IMR-90 (cell line): Measurements from ENCODE around the gene SCD. TPM values are rescaled to one million over a fixed set of nuclear protein-coding genes. Genes with fewer than 3 reads are reported as not detected.

Source experiments
- ATAC-seq: fragments of 200-7000 bp; cut with Tn5 transposase; 2 replicates; pipeline ENCODE4 v1.9.1; 2020; ENCODE audit warnings: low read depth, mild to moderate bottlenecking, moderate library complexity
- BruUV-seq: library from RNA; stranded (reverse); fragments of 400-500 nt; replicated peaks from 2 replicates; lab custom pipeline; 2021; lab: Mats Ljungman, UMichigan
- CTCF ChIA-PET: fragments of 300-600 bp; formaldehyde crosslinking; extraction: SDS; loops from one replicate; lab custom pipeline; 2021; ENCODE audit warnings: antibody characterized with exemption; lab: Yijun Ruan, JAX
- POLR2A ChIA-PET: fragments of 300-600 bp; sonication (Branson Sonifier 250); formaldehyde crosslinking; loops from one replicate; lab custom pipeline; 2022; ENCODE audit warnings: antibody characterized with exemption; ENCODE audit not compliant: unreplicated experiment; lab: Charles Lee
- DNase-seq: peaks from one replicate; pipeline ENCODE4 v3.0.0; 2013
- H2AFZ ChIP-seq: replicated peaks from 2 replicates; pipeline ENCODE3; 2013; ENCODE audit warnings: low read length, mild to moderate bottlenecking; ENCODE audit not compliant: poor library complexity
- H2AK5ac ChIP-seq: 2 replicates; pipeline ENCODE4 v1.6.1; 2013; ENCODE audit warnings: low read depth, low read length, inconsistent platforms
- H2AK9ac ChIP-seq: replicated peaks from 2 replicates; pipeline ENCODE3; 2013; ENCODE audit warnings: mild to moderate bottlenecking, low read depth, low read length, moderate library complexity; ENCODE audit not compliant: poor library complexity
- H2BK120ac ChIP-seq: 2 replicates; pipeline ENCODE4 v1.6.1; 2013; ENCODE audit warnings: low read depth, low read length, inconsistent platforms
- H2BK15ac ChIP-seq: 3 replicates; pipeline ENCODE4 v1.6.1; 2013; ENCODE audit warnings: low read depth, low read length, inconsistent platforms
- H2BK20ac ChIP-seq: 2 replicates; pipeline ENCODE4 v1.6.1; 2013; ENCODE audit warnings: low read depth, mild to moderate bottlenecking, inconsistent platforms, low read length, moderate library complexity
- H2BK5ac ChIP-seq: 2 replicates; pipeline ENCODE4 v1.6.1; 2013; ENCODE audit warnings: mild to moderate bottlenecking, low read depth, low read length, inconsistent platforms; ENCODE audit not compliant: poor library complexity, severe bottlenecking
- H3K14ac ChIP-seq: replicated peaks from 2 replicates; pipeline ENCODE4 v1.6.1; 2013; ENCODE audit warnings: low read depth, low read length, inconsistent platforms
- H3K18ac ChIP-seq: 2 replicates; pipeline ENCODE4 v1.6.1; 2013; ENCODE audit warnings: low read depth, low read length, control low read depth
- H3K23ac ChIP-seq: 2 replicates; pipeline ENCODE4 v1.6.1; 2013; ENCODE audit warnings: low read depth, low read length, inconsistent platforms
- H3K27ac ChIP-seq: 2 replicates; pipeline ENCODE4 v1.5.1; 2013; ENCODE audit warnings: mild to moderate bottlenecking, control low read depth, low read length; ENCODE audit not compliant: insufficient read depth
- H3K27me3 ChIP-seq: 2 replicates; pipeline ENCODE4 v1.6.1; 2013; ENCODE audit warnings: low read length; ENCODE audit not compliant: control insufficient read depth, insufficient read depth
- H3K36me3 ChIP-seq: 2 replicates; pipeline ENCODE4 v1.6.1; 2013; ENCODE audit warnings: low read length, mixed read lengths; ENCODE audit not compliant: control insufficient read depth, insufficient read depth
- H3K4ac ChIP-seq: 2 replicates; pipeline ENCODE4 v1.6.1; 2013; ENCODE audit warnings: low read depth, low read length, inconsistent platforms
- H3K4me1 ChIP-seq: 2 replicates; pipeline ENCODE4 v1.6.1; 2013; ENCODE audit warnings: low read length, mixed read lengths; ENCODE audit not compliant: control insufficient read depth, insufficient read depth
- H3K4me2 ChIP-seq: 2 replicates; pipeline ENCODE4 v1.6.1; 2013; ENCODE audit warnings: low read depth, mild to moderate bottlenecking, control low read depth, low read length, moderate library complexity
- H3K4me3 ChIP-seq: 2 replicates; pipeline ENCODE4 v1.5.1; 2013; ENCODE audit warnings: low read depth, mild to moderate bottlenecking, control low read depth, low read length, moderate library complexity; ENCODE audit not compliant: insufficient read depth
- H3K56ac ChIP-seq: 2 replicates; pipeline ENCODE4 v1.6.1; 2013; ENCODE audit warnings: low read length, inconsistent platforms; ENCODE audit not compliant: insufficient read depth; ENCODE audit errors: extremely low read depth
- H3K79me1 ChIP-seq, 2 experiments: 2 replicates each; pipeline ENCODE4 v1.6.1; 2013; ENCODE audit warnings: low read length in 2 of 2, inconsistent platforms in 1 of 2, low read depth in 1 of 2
- H3K9ac ChIP-seq: 2 replicates; pipeline ENCODE4 v1.6.1; 2013; ENCODE audit warnings: low read depth, low read length, control low read depth
- H3K9me1 ChIP-seq: 2 replicates; pipeline ENCODE4 v1.6.1; 2013; ENCODE audit warnings: low read length, inconsistent platforms; ENCODE audit not compliant: insufficient read depth
- H3K9me3 ChIP-seq: 2 replicates; pipeline ENCODE4 v1.6.1; 2013; ENCODE audit warnings: low read length; ENCODE audit not compliant: control insufficient read depth, insufficient read depth
- H4K20me1 ChIP-seq: 2 replicates; pipeline ENCODE4 v1.6.1; 2013; ENCODE audit warnings: low read length, inconsistent platforms; ENCODE audit not compliant: insufficient read depth
- H4K5ac ChIP-seq: 2 replicates; pipeline ENCODE4 v1.6.1; 2013; ENCODE audit warnings: mild to moderate bottlenecking, low read depth, low read length, control low read depth
- H4K8ac ChIP-seq, 2 experiments: 2 replicates each; pipeline ENCODE4 v1.6.1; 2013; ENCODE audit warnings: low read depth in 2 of 2, low read length in 2 of 2, control low read depth in 1 of 2, inconsistent platforms in 1 of 2
- H4K91ac ChIP-seq: 2 replicates; pipeline ENCODE4 v1.6.1; 2013; ENCODE audit warnings: low read depth, low read length, inconsistent platforms; ENCODE audit not compliant: insufficient read depth
- FOS ChIP-seq: fragments of 150-350 bp; IDR thresholded peaks from 2 replicates; pipeline ENCODE4 v1.6.1; 2016; ENCODE audit warnings: low read depth, low read length
- MAFK ChIP-seq: IDR thresholded peaks from 2 replicates; pipeline ENCODE4 v1.6.1; 2012; ENCODE audit warnings: low read depth, low read length, improper control_type of control experiment
- MAZ ChIP-seq: IDR thresholded peaks from 2 replicates; pipeline ENCODE4 v1.6.1; 2012; ENCODE audit warnings: low read depth, mild to moderate bottlenecking, low read length, improper control_type of control experiment, moderate library complexity, borderline replicate concordance
- RAD21 ChIP-seq: IDR thresholded peaks from 2 replicates; pipeline ENCODE4 v1.6.1; 2012; ENCODE audit warnings: low read length, improper control_type of control experiment
- RCOR1 ChIP-seq: IDR thresholded peaks from 2 replicates; pipeline ENCODE4 v1.6.1; 2012; ENCODE audit warnings: mild to moderate bottlenecking, low read length, improper control_type of control experiment; ENCODE audit not compliant: insufficient replicate concordance
- RFX5 ChIP-seq: IDR thresholded peaks from 2 replicates; pipeline ENCODE4 v1.8.0; 2012; ENCODE audit warnings: low read depth, mild to moderate bottlenecking, low read length, moderate library complexity
- WGBS, 2 experiments: methylation state at CpG; one replicate each; pipeline versions ENCODE4 v1.1.5 to v1.1.7; 2013; ENCODE audit warnings: missing lambda C conversion rate in 2 of 2; ENCODE audit not compliant: insufficient read length in 1 of 2; ENCODE audit errors: extremely low coverage in 2 of 2; 5-methylcytosine and 5-hydroxymethylcytosine counted together
- dilution Hi-C: fragments of 300-500 bp; cut with HindIII; formaldehyde crosslinking; loops from one replicate; pipeline ENCODE4 v1.14.3; 2018; ENCODE audit warnings: low sequenced_read_pairs; ENCODE audit not compliant: unreplicated experiment
- in situ Hi-C: fragments of 300-500 bp; cut with MboI; formaldehyde crosslinking; loops from 3 replicates; pipeline ENCODE4 v1.14.3; 2019; ENCODE audit warnings: low sequenced_read_pairs, inconsistent platforms, mixed read lengths
- intact Hi-C: fragments of 100-400 bp; cut with micrococcal nuclease; formaldehyde crosslinking; loops from 2 replicates; pipeline ENCODE4 v1.10.0; 2022
- polyA plus RNA-seq, 3 experiments: library from polyadenylated mRNA; depleted of rRNA; stranded (reverse); fragments of >200 nt; gene quantifications; 2 replicates each; pipeline ENCODE4 v1.2.3, GENCODE V29; 2012; ENCODE audit warnings: low replicate concordance in 1 of 3
- total RNA-seq: library from RNA; depleted of rRNA; stranded (reverse); fragments of >200 nt; gene quantifications from 2 replicates; pipeline ENCODE4 v1.2.3, GENCODE V29; 2012
- TF ChIP-seq, protein P1 (sequence below): fragments of 150-350 bp; IDR thresholded peaks from 2 replicates; pipeline ENCODE4 v1.6.1; 2016; ENCODE audit warnings: low read depth, mild to moderate bottlenecking, low read length, moderate library complexity, borderline replicate concordance
- TF ChIP-seq, protein P2 (sequence below): fragments of 150-350 bp; IDR thresholded peaks from 2 replicates; pipeline ENCODE4 v1.6.1; 2017; ENCODE audit warnings: mild to moderate bottlenecking, antibody characterized with exemption, low read length, low read depth

The SCD gene
- total and polyA plus RNA-seq, 2 of the 4 experiments (the other 2 are of a cell fraction) = 50.7 to 65.1 TPM

DNA sequence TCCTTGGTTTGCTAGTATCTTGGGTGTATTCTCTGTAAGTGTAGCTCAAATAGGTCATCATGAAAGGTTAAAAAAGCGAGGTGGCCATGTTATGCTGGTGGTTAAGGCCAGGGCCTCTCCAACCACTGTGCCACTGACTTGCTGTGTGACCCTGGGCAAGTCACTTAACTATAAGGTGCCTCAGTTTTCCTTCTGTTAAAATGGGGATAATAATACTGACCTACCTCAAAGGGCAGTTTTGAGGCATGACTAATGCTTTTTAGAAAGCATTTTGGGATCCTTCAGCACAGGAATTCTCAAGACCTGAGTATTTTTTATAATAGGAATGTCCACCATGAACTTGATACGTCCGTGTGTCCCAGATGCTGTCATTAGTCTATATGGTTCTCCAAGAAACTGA is 17.1 kb downstream of the SCD start:
- Histone ChIP-seq H3K14ac (no peak overlapping the region), H3K9ac (no peak overlapping the region), H3K79me1 (no peaks in the 10 kb centered on the region), H2AK9ac (no peak overlapping the region), H3K23ac (no peak overlapping the region), H3K56ac (no peak overlapping the region), H2AFZ (no peak overlapping the region), H2BK5ac (no peak overlapping the region), H4K91ac (no peak overlapping the region), H3K9me3 (no peaks in the 10 kb centered on the region), H3K9me1 (0 out of 2 replicates have a peak, but pooled peaks cover 3% of the 10 kb centered on the region), H2BK120ac (no peak overlapping the region), H3K4me3 (no peak overlapping the region), H3K4me1 (peaks cover 5% of the 10 kb centered on the region; the same call in 1 of the 2 replicates), H2AK5ac (no peak overlapping the region), H4K5ac (no peak overlapping the region), H3K36me3 (peaks cover 25% of the 10 kb centered on the region), H3K4me2 (no peak overlapping the region), H4K8ac (no peak overlapping the region), H3K27me3 (no peaks in the 10 kb centered on the region), H3K4ac (no peak overlapping the region), H3K27ac (no peak overlapping the region), H2BK20ac (no peak overlapping the region), H2BK15ac (no peak overlapping the region), H4K20me1 (0 out of 2 replicates have a peak, but pooled peaks cover 3% of the 10 kb centered on the region), H3K18ac (no peak overlapping the region)
- POLR2A ChIA-PET = interaction anchor here (0.6 kb wide), 1 partner anchor 16 kb away, joined by 5 read pairs; no protein-coding TSS in a partner anchor
- TF ChIP-seq, protein P1, sequence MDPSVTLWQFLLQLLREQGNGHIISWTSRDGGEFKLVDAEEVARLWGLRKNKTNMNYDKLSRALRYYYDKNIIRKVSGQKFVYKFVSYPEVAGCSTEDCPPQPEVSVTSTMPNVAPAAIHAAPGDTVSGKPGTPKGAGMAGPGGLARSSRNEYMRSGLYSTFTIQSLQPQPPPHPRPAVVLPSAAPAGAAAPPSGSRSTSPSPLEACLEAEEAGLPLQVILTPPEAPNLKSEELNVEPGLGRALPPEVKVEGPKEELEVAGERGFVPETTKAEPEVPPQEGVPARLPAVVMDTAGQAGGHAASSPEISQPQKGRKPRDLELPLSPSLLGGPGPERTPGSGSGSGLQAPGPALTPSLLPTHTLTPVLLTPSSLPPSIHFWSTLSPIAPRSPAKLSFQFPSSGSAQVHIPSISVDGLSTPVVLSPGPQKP = no peak
- TF ChIP-seq MAZ = no peak
- TF ChIP-seq FOS = no peak
- TF ChIP-seq, protein P2, sequence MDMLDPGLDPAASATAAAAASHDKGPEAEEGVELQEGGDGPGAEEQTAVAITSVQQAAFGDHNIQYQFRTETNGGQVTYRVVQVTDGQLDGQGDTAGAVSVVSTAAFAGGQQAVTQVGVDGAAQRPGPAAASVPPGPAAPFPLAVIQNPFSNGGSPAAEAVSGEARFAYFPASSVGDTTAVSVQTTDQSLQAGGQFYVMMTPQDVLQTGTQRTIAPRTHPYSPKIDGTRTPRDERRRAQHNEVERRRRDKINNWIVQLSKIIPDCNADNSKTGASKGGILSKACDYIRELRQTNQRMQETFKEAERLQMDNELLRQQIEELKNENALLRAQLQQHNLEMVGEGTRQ = no peak
- TF ChIP-seq MAFK = no peak
- TF ChIP-seq RCOR1 = no peak
- no peak for TF ChIP-seq RAD21
- no peak for TF ChIP-seq RFX5
- intact Hi-C loops (no loop called here), in situ Hi-C loops (no loop called here), dilution Hi-C loops (no loop called here)
- DNase-seq = no peak
- CTCF ChIA-PET = no interaction called here
- 90% methylated on average over 2 of the region's 3 CpGs; no CpG with 5 or more reads in 1 of the 2 experiments for WGBS, 2 experiments
- ATAC-seq = no peak
- no TSS peak for BruUV-seq
